OCI-LY1 (cell line): Measurements from ENCODE around the gene POLD4.

Experiments
- EZH2 ChIP-seq: fragments of 200-600 bp; sonication (generic), shearing (Covaris generic); IDR thresholded peaks from 2 replicates; pipeline ENCODE4 v1.8.0; 2017; ENCODE audit warnings: borderline replicate concordance, mixed run types, mild to moderate bottlenecking, antibody characterized with exemption, low read length, moderate library complexity, mixed read lengths
- TF ChIP-seq, protein P1 (sequence below): fragments of 200-600 bp; sonication (generic), shearing (Covaris generic); IDR thresholded peaks from 2 replicates; pipeline ENCODE4 v1.5.1; 2017; ENCODE audit warnings: mild to moderate bottlenecking, antibody characterized with exemption, low read length, moderate library complexity, mixed read lengths

DNA sequence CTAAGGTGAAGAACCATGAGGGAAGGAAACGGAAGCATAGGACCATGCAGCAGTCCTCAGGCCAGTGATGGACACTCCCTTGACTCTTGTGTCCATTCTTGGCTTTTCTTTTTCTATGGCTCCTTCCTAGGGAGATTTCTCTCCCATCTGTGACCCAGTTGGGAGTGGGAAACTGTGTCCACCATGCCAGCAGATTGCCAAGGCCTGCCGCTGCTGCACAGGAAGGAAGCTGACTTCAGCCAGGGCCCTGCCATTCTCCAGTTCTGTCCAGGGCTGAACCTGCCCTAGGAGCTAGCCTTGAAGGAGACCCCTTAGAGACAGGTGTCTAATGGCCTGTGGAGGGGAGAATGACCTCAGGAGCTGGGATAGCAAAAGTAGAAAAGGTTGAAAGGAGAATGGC, 32.7 kb downstream of the POLD4 start:
- TF ChIP-seq, protein P1, sequence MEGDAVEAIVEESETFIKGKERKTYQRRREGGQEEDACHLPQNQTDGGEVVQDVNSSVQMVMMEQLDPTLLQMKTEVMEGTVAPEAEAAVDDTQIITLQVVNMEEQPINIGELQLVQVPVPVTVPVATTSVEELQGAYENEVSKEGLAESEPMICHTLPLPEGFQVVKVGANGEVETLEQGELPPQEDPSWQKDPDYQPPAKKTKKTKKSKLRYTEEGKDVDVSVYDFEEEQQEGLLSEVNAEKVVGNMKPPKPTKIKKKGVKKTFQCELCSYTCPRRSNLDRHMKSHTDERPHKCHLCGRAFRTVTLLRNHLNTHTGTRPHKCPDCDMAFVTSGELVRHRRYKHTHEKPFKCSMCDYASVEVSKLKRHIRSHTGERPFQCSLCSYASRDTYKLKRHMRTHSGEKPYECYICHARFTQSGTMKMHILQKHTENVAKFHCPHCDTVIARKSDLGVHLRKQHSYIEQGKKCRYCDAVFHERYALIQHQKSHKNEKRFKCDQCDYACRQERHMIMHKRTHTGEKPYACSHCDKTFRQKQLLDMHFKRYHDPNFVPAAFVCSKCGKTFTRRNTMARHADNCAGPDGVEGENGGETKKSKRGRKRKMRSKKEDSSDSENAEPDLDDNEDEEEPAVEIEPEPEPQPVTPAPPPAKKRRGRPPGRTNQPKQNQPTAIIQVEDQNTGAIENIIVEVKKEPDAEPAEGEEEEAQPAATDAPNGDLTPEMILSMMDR: no peak
- no peak for TF ChIP-seq EZH2
